ENCODE data around the gene WWTR1.

WWTR1 gene

DNA sequence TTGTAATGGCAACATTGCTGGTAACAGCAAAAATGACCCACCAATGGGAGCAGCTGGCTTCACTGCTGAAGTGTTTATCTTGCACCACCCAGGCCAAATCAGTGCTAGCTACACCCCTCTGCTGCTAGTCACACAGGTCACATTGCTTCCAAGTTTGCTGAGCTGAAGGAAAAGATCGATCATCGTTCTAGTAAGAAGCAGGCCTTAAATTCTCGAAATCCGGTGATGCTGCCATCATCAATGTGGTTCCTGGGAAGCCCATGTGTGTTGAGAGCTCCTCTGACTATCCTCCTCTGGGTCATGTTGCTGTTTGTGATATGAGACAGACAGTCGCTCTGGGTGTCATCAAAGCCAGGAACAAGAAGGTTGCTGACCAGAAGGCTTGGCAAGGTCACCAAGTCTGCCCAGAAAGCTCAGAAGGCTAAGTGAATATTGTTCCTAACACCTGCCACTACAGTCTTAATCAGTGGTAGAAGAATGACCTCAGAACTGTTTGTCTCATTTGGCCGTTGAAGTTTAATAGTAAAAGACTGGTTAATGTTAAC lies 162.2 kb downstream of the WWTR1 start:
- no peak for TF ChIP-seq EZH2 (IDR thresholded peaks at IDR 0.05; ENCODE audit: borderline replicate concordance, low read length)
- no peak for TF ChIP-seq CTCF (IDR thresholded peaks at IDR 0.05; ENCODE audit: low read length)

GRCh38 chr3:149494759-149495580 lies 162.9 kb downstream of the WWTR1 start:
- Histone ChIP-seq H3K9ac (ENCODE audit: low read length) (no peak overlapping the region), H2AFZ (ENCODE audit: low read length) (no peak overlapping the region), H3K4me3 (ENCODE audit: low read depth, low read length, poor library complexity, severe bottlenecking) (no peak overlapping the region), H3K27me3 (ENCODE audit: insufficient read depth, low read length) (no peaks in the 10 kb centered on the region), H3K9me2 (ENCODE audit: low read depth, low read length) (no peaks in the 10 kb centered on the region), H3K36me3 (ENCODE audit: insufficient read depth, low read length) (no peaks in the 10 kb centered on the region), H3K27ac (ENCODE audit: low read depth, low read length, poor library complexity, severe bottlenecking) (no peak overlapping the region), H4K20me1 (ENCODE audit: insufficient read depth, low read length) (no peaks in the 10 kb centered on the region), H3K4me2 (ENCODE audit: low read length) (no peak overlapping the region), H3F3A (ENCODE audit: insufficient read depth, low read length) (no peaks in the 10 kb centered on the region), H3K79me2 (ENCODE audit: insufficient read depth, low read length) (no peaks in the 10 kb centered on the region), H3K4me1 (ENCODE audit: insufficient read depth, low read length, severe bottlenecking) (no peaks in the 10 kb centered on the region), H3K9me3 (ENCODE audit: low read length) (no peaks in the 10 kb centered on the region)
- TF ChIP-seq EZH2 (IDR thresholded peaks at IDR 0.05; ENCODE audit: borderline replicate concordance, low read length) (no peak), CTCF (IDR thresholded peaks at IDR 0.05; ENCODE audit: low read length) (no peak)

More for the DNA sequence above, 162.2 kb downstream of the WWTR1 start:
- Histone ChIP-seq H3K4me1 (ENCODE audit: insufficient read depth, low read length, severe bottlenecking) (no peaks in the 10 kb centered on the region), H3K9me3 (ENCODE audit: low read length) (no peaks in the 10 kb centered on the region), H3K36me3 (ENCODE audit: insufficient read depth, low read length) (no peaks in the 10 kb centered on the region), H3K27ac (ENCODE audit: low read depth, low read length, poor library complexity, severe bottlenecking) (no peak overlapping the region), H3K27me3 (ENCODE audit: insufficient read depth, low read length) (no peaks in the 10 kb centered on the region), H3K79me2 (ENCODE audit: insufficient read depth, low read length) (no peaks in the 10 kb centered on the region), H3K4me2 (ENCODE audit: low read length) (no peak overlapping the region), H2AFZ (ENCODE audit: low read length) (no peak overlapping the region), H4K20me1 (ENCODE audit: insufficient read depth, low read length) (no peaks in the 10 kb centered on the region), H3K9ac (ENCODE audit: low read length) (no peak overlapping the region), H3F3A (ENCODE audit: insufficient read depth, low read length) (no peaks in the 10 kb centered on the region), H3K9me2 (ENCODE audit: low read depth, low read length) (no peaks in the 10 kb centered on the region), H3K4me3 (ENCODE audit: low read depth, low read length, poor library complexity, severe bottlenecking) (no peak overlapping the region)

- H3F3A ChIP-seq (ENCODE audit: insufficient read depth, low read length) = no peaks in the 10 kb centered on the region
- no peak overlapping the region for H3K9ac ChIP-seq (ENCODE audit: low read length)
- H3K36me3 ChIP-seq (ENCODE audit: insufficient read depth, low read length) = no peaks in the 10 kb centered on the region
- H2AFZ ChIP-seq (ENCODE audit: low read length) = no peak overlapping the region
- H3K9me3 ChIP-seq (ENCODE audit: low read length) = no peaks in the 10 kb centered on the region
- no peaks in the 10 kb centered on the region for H3K9me2 ChIP-seq (ENCODE audit: low read depth, low read length)
- no peaks in the 10 kb centered on the region for H4K20me1 ChIP-seq (ENCODE audit: insufficient read depth, low read length)
- H3K27me3 ChIP-seq (ENCODE audit: insufficient read depth, low read length) = no peaks in the 10 kb centered on the region
- TF ChIP-seq EZH2 (IDR thresholded peaks at IDR 0.05; ENCODE audit: borderline replicate concordance, low read length) = no peak
- peak; percentile 91 for TF ChIP-seq CTCF (IDR thresholded peaks at IDR 0.05; ENCODE audit: low read length)
- H3K4me2 ChIP-seq (ENCODE audit: low read length) = no peak overlapping the region
- H3K4me1 ChIP-seq (ENCODE audit: insufficient read depth, low read length, severe bottlenecking) = no peaks in the 10 kb centered on the region
- no peaks in the 10 kb centered on the region for H3K79me2 ChIP-seq (ENCODE audit: insufficient read depth, low read length)
- no peak overlapping the region for H3K4me3 ChIP-seq (ENCODE audit: low read depth, low read length, poor library complexity, severe bottlenecking)
- H3K27ac ChIP-seq (ENCODE audit: low read depth, low read length, poor library complexity, severe bottlenecking) = no peak overlapping the region
Measured at GRCh38 chr3:149494022-149494758, 163.6 kb downstream of the WWTR1 start.

Data from OCI-LY1 (cell line).